Fibroblast of pulmonary artery (primary cell): ENCODE results near the gene SLAIN1.
"Not testable (repeated sequence)": the region's sequence is repeated elsewhere in the genome, so short reads cannot be mapped to it uniquely, and the experiment has no call there.

Experiments
- DNase-seq: peaks from one replicate; pipeline ENCODE4 v3.0.0-alpha.2; 2010; ENCODE audit warnings: low read depth
- H3K4me3 ChIP-seq: replicated peaks from 2 replicates; pipeline ENCODE4 v1.5.1; 2011; ENCODE audit warnings: low read depth, mild to moderate bottlenecking, control low read depth, low read length, moderate library complexity
- CTCF ChIP-seq: IDR thresholded peaks from 2 replicates; pipeline ENCODE4 v1.5.1; 2011; ENCODE audit warnings: mild to moderate bottlenecking, control low read depth, low read length, inconsistent platforms; ENCODE audit errors: missing control alignments

Gene SLAIN1

DNA sequence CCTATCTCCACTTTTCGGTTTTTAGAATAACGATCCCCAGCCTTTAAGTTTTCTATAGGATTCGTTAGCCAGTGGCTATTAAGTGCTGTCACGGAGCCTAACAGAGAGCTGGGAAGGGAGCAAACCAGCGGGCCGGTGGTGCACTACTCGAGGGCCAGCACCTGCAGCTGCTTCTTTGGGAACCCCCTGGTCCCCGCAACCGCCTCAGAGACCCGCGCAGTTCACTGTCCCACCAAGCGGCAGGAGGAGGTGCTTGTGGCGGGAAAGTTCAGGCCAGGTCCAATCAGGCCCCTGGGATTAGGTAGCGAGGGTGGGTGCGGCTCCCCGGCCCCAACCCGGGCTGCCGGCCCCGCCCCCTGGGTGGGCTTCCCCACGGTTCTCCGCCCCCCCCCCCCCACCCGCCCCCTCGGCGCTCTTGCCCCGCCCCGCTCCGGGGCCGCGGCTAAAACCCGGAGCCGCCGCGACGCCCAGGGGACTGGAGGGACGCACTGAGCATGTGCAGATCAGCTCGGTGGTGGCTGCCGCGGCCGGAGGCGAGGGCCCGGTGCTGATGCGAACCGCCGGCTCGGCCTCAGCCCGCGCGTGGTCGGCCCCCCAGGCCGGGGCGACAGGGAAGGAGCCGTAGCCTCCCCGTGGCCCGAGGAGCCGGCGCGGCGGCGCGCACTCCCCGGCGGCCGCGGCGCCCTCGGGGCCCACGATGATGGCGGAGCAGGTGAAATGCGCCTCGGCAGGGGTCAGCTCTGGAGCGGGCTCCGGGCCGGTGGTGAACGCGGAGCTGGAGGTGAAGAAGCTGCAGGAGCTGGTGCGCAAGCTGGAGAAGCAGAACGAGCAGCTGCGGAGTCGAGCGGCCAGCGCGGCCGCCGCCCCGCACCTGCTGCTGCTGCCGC is at the start of gene SLAIN1:
TSS of gene SLAIN1 (plus strand) at position 471 of the 887 bp plus-strand sequence. CDS start at position 698, 227 bp downstream.
- no peak for TF ChIP-seq CTCF
- DNase-seq: peak; percentile 13
- peak within 1 kb of the TSS; percentile 53 for H3K4me3 ChIP-seq

DNA sequence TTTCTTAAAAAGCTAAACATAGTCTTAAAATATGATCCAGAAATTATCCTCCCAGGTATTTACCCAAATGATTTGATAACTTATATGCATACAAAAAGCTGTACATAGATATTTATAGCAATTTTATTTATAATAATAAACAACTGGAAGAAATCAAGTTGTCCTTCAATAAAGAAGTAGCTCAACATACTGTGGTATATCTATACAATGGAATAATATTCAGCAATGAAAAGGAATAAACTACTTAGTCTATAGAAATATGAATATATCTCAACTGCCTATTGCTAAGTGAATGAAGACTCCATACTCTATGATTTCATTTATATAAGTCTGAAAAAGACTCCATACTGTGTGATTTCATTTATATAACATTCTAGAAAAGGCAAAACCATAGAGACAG is 47.1 kb upstream of the SLAIN1 start:
- no peak overlapping the region for H3K4me3 ChIP-seq
- no peak for TF ChIP-seq CTCF
- DNase-seq: no peak

- no peak overlapping the region for H3K4me3 ChIP-seq
- no peak for DNase-seq
- no peak for TF ChIP-seq CTCF
Observed at GRCh38 chr13:77653301-77653700, 44.2 kb upstream of the SLAIN1 start.

DNA sequence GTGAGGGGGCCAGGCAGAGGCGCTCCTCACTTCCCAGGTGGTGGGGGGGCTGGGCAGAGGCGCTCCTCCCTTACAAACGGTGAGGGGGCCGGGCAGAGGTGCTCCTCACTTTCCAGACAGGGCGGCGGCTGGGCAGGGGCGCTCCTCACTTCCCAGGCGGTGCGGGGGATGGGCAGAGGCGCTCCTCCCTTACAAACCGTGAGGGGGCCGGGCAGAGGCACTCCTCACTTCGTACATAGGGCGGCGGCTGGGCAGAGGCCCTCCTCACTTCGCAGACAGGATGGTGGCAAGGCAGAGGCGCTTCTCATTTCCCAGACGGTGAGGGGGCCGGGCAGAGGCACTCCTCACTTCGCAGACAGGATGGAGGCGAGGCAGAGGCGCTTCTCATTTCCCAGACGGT is 37.5 kb upstream of the SLAIN1 start:
- not testable (repeated sequence) for DNase-seq, H3K4me3 ChIP-seq

- no peak for DNase-seq
- no peak for TF ChIP-seq CTCF
- H3K4me3 ChIP-seq: no peak overlapping the region
Observed at GRCh38 chr13:77660841-77661250, 36.6 kb upstream of the SLAIN1 start.

DNA sequence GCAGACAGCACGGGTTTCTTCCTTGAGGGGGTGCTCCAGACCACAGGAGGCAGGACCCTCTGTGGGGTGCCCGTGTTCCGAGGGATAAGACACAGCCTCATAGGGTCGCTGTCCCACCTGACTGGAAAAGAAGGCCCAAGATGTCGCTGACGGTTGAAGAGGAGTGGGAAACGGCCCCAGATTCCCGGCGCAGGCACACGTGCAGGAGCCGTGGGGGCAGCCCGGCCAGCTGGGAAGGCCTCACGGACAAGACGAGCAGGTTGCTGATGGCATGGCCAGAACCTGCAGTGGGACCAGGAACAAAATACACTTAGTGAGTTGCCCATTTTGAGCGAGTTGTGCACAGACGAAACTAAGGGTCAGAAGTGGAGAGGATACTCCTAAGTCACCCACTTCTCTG is 35.2 kb upstream of the SLAIN1 start:
- H3K4me3 ChIP-seq, DNase-seq: not testable (repeated sequence)

GRCh38 chr13:77662831-77663230 is 34.7 kb upstream of the SLAIN1 start:
- DNase-seq, H3K4me3 ChIP-seq: not testable (repeated sequence)

- no peak for TF ChIP-seq CTCF
- no peak for DNase-seq
- no peak overlapping the region for H3K4me3 ChIP-seq
Observed at GRCh38 chr13:77674852-77675251, 22.6 kb upstream of the SLAIN1 start.
